Activated CD8-positive, alpha-beta memory T cell treated with anti-CD3 and anti-CD28 coated beads for 36 hours (primary cell): ENCODE results near the gene PRSS38. TPM values are rescaled to one million over a fixed set of nuclear protein-coding genes. Genes with fewer than 3 reads are reported as not detected.

Experiments used
- CTCF ChIA-PET: fragments of 350-600 bp; sonication (Branson Sonifier 250); formaldehyde crosslinking; loops from one replicate; lab custom pipeline; 2021; ENCODE audit warnings: antibody characterized with exemption; lab: Charles Lee
- POLR2A ChIA-PET: fragments of 350-600 bp; sonication (Branson Sonifier 250); formaldehyde crosslinking; loops from one replicate; lab custom pipeline; 2021; ENCODE audit warnings: antibody characterized with exemption; lab: Charles Lee
- total RNA-seq, 2 experiments: library from RNA; stranded (reverse); gene quantifications; one replicate each; pipeline ENCODE4 v1.2.3, GENCODE V29; 2021

The PRSS38 gene
- total RNA-seq, 2 experiments from 2014 or later, result not detected

- ChIA-PET CTCF (no interaction called here), POLR2A (interaction anchor here (0.6 kb wide), 1 partner anchor 303 kb away, joined by 5 read pairs; no protein-coding TSS in a partner anchor)
Observed at GRCh38 chr1:227790034-227790400, 25.5 kb upstream of the PRSS38 start.

- CTCF ChIA-PET, result no interaction called here
- POLR2A ChIA-PET, result no interaction called here
Observed at GRCh38 chr1:227790868-227791267, 24.6 kb upstream of the PRSS38 start.

DNA sequence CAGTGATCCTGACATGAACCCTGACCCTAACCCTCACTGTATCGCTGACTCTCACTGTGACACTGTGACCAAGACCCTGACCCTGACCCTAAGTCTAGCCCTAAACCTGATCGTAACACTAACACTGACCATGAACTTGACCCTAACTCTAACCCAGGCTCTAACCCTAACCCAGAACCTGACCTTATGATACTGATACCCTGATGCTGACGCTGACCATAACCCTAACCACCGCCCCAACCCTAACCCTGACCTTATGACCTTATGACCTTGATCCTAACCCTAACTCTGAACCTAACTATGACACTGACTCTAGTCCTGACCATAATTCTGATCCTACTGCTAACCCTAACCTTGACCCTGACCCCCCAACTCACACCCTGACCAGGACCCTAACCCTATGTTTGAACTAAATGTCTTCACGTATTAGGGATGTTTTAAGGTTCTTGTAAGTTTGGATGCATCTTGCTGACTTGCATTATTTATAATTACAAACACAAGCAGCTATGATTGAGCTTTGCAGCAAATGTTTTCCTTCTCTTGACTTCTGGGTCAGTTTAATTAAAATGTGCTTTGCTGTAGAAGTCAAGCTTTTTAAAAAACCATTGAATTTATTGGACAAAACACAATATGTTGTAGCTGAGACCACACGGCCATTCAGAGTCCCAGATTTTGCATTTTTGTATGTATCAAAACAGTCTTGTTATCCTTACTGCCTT lies 23.9 kb upstream of the PRSS38 start:
- ChIA-PET POLR2A (no interaction called here), CTCF (no interaction called here)

DNA sequence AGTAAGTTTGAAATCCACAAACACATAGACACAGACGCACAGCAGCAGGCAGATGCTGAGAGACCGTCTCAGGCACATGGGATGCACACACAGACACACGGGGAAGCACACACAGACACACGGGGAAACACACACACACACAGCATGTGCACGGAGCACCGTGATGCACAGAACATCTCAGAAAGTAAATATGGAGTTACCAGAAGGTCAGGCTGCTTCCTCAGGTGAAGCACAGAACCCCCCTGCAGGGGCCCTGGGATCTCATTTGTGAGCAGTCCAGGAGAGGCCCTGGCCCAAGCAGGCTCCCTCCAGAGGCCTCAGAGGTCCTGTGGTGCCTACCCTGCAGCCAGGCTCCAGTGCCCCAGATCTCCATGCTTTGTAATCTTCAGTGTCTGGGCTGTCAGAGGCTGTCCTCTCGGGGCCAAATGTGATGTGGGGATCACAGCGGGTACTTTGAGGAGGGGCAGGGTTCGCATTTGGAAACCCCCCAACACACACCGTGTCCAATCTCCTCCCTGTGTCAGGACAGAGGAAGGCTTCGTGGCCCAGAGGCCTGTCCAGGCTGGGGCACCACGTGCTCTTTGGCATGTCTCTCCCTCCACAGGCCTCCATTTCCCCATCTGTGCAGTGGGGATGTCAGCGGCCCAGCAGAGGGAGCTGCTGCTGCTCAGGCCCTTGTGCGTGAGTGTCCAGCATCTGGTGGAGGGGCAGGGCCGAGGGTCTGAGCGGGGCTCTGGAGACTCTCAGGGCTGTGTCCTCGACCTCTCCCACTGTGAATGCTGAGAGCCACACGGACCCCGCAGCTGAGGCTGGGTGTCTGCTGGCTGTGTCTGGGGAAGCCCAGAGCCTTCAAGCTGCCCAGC lies 23.0 kb upstream of the PRSS38 start:
- POLR2A ChIA-PET, result no interaction called here
- CTCF ChIA-PET, result no interaction called here

- POLR2A ChIA-PET, result no interaction called here
- CTCF ChIA-PET, result no interaction called here
Observed at GRCh38 chr1:227793079-227793947, 22.2 kb upstream of the PRSS38 start.

- CTCF ChIA-PET, result no interaction called here
- POLR2A ChIA-PET, result no interaction called here
Observed at GRCh38 chr1:227793948-227794816, 21.3 kb upstream of the PRSS38 start.

- POLR2A ChIA-PET, result no interaction called here
- CTCF ChIA-PET, result no interaction called here
Observed at GRCh38 chr1:227794817-227795192, 20.7 kb upstream of the PRSS38 start.

DNA sequence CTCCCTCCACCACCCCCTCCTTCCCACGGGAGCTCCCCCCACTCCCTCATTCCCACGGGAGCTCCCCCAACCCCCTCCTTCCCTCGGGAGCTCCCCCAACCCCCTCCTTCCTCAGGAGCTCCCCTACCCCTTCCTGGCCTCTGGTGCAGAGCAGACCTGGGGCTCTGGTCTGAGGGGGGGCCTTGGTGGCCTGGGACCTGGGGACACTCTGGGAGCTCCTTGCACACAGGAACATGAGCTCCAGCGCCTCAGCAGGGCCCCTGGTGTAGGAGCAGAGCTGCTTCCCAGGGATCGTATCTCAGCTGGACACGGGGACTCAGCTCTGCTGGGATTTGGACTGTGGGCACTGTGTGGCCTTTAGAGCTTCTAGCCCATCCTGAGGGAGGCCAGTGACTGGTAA lies 19.7 kb upstream of the PRSS38 start:
- CTCF ChIA-PET, result no interaction called here

GRCh38 chr1:227796359-227796915 lies 19.0 kb upstream of the PRSS38 start:
- POLR2A ChIA-PET, result no interaction called here
- CTCF ChIA-PET, result no interaction called here

More for the DNA sequence above, 19.7 kb upstream of the PRSS38 start:
- POLR2A ChIA-PET, result no interaction called here

DNA sequence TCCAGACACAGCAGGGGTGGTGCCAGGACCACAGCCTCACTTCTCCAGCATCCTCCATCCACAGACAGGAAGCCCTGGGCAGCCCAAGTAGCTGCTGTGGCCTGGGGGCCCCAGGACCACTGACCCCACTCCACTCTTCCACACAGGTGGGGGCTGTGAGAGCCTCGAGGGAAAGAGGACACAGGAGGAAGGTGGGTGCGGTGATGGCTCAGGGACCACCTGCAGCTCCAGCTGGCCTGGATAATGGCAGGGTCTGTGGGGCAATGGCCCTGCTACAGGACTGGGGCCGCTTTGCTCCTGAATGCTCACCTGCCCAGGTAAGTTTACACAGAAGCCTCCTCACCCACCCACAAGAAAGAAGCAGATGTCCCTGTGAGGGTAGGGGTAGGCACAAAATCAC lies 18.3 kb upstream of the PRSS38 start:
- POLR2A ChIA-PET, result no interaction called here
- CTCF ChIA-PET, result no interaction called here

GRCh38 chr1:227797625-227798024 lies 17.9 kb upstream of the PRSS38 start:
- CTCF ChIA-PET, result no interaction called here

DNA sequence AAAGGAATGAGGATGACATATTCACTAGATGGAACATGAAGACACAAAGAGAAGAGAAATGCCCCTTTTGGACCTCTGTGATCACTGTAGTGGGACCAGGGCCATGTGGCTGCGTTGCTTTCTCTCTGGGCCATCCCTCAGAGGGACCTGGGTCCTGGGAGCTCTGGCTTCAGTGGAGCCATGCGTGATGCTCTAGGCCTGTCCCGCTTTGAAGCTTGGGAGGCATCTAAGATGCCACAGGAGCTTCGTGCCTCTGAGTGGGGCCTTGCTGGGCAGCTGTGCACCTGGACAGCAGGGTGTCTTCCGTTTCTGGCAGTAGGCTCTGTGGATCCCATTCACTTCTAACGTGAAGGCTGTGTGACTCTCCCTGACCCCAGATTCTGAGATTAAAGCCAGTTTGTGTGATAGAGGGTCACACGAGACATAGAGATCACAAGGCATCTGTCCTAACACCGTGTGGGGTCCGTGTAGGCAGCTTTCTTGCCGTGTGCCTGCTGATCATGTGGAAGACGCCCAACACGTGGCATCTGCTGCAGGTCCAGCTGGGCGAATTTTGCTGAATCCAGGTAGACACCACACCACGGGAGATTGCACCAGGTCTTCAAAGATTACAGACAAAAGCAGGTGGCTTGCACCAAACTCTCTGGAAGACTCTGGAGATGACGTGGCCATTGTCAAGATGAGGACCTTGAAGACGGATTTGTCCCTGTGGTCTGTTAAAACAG lies 17.2 kb upstream of the PRSS38 start:
- CTCF ChIA-PET, result no interaction called here
- POLR2A ChIA-PET, result no interaction called here

More at GRCh38 chr1:227797625-227798024, 17.9 kb upstream of the PRSS38 start:
- POLR2A ChIA-PET, result no interaction called here

DNA sequence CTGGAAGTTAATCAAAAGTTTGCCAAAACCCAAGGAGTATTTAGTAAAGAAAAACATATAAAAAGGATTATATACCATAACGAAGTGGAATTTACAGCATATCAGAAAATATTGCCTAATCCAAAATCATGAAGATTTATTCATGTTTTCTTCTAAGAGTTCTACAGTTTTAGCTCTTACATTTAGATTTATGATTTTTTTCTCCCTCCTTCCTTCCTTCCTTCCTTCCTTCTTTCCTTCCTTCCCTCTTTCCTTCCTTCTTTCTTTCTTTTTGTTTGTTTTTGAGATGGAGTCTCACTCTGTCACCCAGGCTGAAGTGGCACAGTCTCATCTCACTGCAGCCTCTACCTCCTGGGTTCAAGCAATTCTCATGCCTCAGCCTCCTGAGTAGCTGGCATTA lies 15.7 kb upstream of the PRSS38 start:
- ChIA-PET POLR2A (no interaction called here), CTCF (no interaction called here)

DNA sequence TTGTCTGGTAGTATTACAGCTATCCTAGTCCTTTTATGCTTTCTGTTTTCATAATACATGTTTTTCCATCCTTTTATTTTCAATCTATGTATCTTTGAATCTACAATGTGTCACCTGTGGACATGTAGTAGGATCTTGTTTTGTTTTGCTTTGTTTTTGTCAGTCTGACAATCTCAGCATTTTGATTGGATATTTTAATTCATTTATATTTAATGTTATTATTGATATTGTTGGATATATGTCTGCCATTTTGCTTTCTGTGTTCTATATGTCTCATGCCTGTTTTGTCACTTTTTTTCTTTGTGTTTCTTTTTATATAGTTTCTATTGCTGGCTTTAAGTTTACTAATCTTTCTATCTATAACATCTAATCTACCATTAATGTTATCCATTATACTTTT lies 11.5 kb upstream of the PRSS38 start:
- ChIA-PET CTCF (interaction anchor here (0.7 to 1.1 kb wide), 2 partner anchors 13 to 22 kb away, joined by 3 to 4 read pairs; no protein-coding TSS in a partner anchor), POLR2A (no interaction called here)

- POLR2A ChIA-PET, result no interaction called here
- CTCF ChIA-PET, result no interaction called here
Observed at GRCh38 chr1:227805606-227806197, 9.8 kb upstream of the PRSS38 start.

GRCh38 chr1:227808566-227808965 lies 6.9 kb upstream of the PRSS38 start:
- ChIA-PET POLR2A (no interaction called here), CTCF (no interaction called here)

DNA sequence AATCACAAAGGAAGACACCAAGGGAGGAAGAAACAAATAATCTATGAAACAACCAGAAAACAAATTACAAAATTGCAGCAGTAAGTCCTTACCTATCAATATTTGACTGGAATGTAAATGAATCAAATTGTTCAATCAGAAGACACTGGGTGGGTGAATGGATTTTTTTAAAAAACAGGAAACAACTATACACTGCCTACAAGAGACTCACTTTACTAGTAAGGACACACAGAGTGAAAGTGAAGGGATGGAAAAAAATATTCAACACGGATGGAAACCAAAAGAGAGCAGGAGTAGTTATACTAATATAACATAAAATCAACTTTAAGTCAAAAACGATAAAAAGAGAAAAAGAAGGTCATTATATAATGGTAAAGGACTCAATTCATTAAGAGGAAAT lies 6.4 kb upstream of the PRSS38 start:
- POLR2A ChIA-PET, result no interaction called here

DNA sequence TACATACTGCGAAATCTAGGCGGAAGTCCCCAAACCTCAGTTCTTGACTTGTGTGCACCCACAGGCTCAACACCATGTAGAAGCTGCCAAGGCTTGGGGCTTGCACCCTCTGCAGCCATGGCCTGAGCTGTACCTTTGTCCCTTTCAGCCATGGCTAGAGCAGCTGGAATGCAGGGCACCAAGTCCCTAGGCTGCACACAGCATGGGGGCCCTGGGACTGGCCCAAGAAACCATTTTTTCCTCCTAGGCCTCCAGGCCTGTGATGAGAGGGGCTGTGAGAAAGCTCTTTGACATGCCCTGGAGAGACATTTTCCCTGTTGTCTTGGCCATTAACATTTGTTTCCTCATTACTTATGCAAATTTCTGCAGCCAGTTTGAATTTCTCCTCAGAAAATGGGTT lies 1.5 kb upstream of the PRSS38 start:
- POLR2A ChIA-PET, result no interaction called here
- CTCF ChIA-PET, result no interaction called here

More for the DNA sequence above, 6.4 kb upstream of the PRSS38 start:
- CTCF ChIA-PET, result no interaction called here
